GM12878 (cell line): ENCODE data around the gene INPP5D. TPM values are rescaled to one million over a fixed set of nuclear protein-coding genes. Genes with fewer than 3 reads are reported as not detected.

ENCODE experiments used
- ATF2 ChIP-seq: IDR thresholded peaks from 2 replicates; pipeline ENCODE4 v1.6.1; 2012; ENCODE audit warnings: low read length, inconsistent platforms
- ATF3 ChIP-seq: IDR thresholded peaks from 2 replicates; pipeline ENCODE4 v1.6.1; 2011; ENCODE audit warnings: low read depth, mild to moderate bottlenecking, low read length, moderate library complexity, borderline replicate concordance; ENCODE audit errors: extremely low read depth
- BACH1 ChIP-seq: fragments of 450-650 bp; IDR thresholded peaks from 2 replicates; pipeline ENCODE4 v1.6.1; 2017; ENCODE audit warnings: mild to moderate bottlenecking, borderline replicate concordance
- EED ChIP-seq: sonication (generic); IDR thresholded peaks from 2 replicates; pipeline ENCODE4 v1.6.1; 2016; ENCODE audit warnings: antibody characterized with exemption, low read depth
- KAT2A ChIP-seq: conservative IDR thresholded peaks from 2 replicates; pipeline ENCODE4 v1.6.1; 2011; ENCODE audit warnings: low read depth, low read length; ENCODE audit not compliant: control insufficient read depth
- KDM1A ChIP-seq: fragments of 200-600 bp; sonication (generic); IDR thresholded peaks from 2 replicates; pipeline ENCODE4 v1.6.1; 2016; ENCODE audit warnings: borderline replicate concordance
- MEF2B ChIP-seq: fragments of 450-650 bp; IDR thresholded peaks from 2 replicates; pipeline ENCODE4 v1.6.1; 2018; ENCODE audit warnings: mild to moderate bottlenecking, moderate library complexity; ENCODE audit not compliant: partially characterized antibody, poor library complexity, severe bottlenecking
- NR2C1 ChIP-seq: fragments of 450-650 bp; IDR thresholded peaks from 2 replicates; pipeline ENCODE4 v1.6.1; 2017; ENCODE audit warnings: antibody characterized with exemption, mild to moderate bottlenecking, moderate library complexity
- NRF1 ChIP-seq: conservative IDR thresholded peaks from 2 replicates; pipeline ENCODE4 v1.6.1; 2011; ENCODE audit warnings: mild to moderate bottlenecking, low read depth, low read length, improper control_type of control experiment
- PKNOX1 ChIP-seq: fragments of 450-650 bp; IDR thresholded peaks from 2 replicates; pipeline ENCODE4 v1.6.1; 2016; ENCODE audit warnings: mild to moderate bottlenecking
- RBBP5 ChIP-seq: fragments of 200-600 bp; sonication (generic); conservative IDR thresholded peaks from 2 replicates; pipeline ENCODE4 v1.6.1; 2016
- SIN3A ChIP-seq: IDR thresholded peaks from 2 replicates; pipeline ENCODE4 v1.6.1; 2012; ENCODE audit warnings: low read depth, low read length, improper control_type of control experiment
- SIX5 ChIP-seq: IDR thresholded peaks from 2 replicates; pipeline ENCODE4 v1.6.1; 2011; ENCODE audit warnings: mild to moderate bottlenecking, low read depth, low read length, moderate library complexity; ENCODE audit not compliant: severe bottlenecking
- SP1 ChIP-seq: IDR thresholded peaks from one replicate; pipeline ENCODE4 v1.6.1; 2011; ENCODE audit warnings: low read depth, low read length
- TCF3 ChIP-seq: IDR thresholded peaks from 2 replicates; pipeline ENCODE4 v1.6.1; 2012; ENCODE audit warnings: low read depth, mild to moderate bottlenecking, low read length, borderline replicate concordance; ENCODE audit not compliant: insufficient read depth
- ZNF207 ChIP-seq: fragments of 450-650 bp; IDR thresholded peaks from 2 replicates; pipeline ENCODE4 v1.6.1; 2014; ENCODE audit warnings: antibody characterized with exemption, mild to moderate bottlenecking, borderline replicate concordance
- ZNF24 ChIP-seq: fragments of 450-650 bp; IDR thresholded peaks from 2 replicates; pipeline ENCODE4 v1.6.1; 2017; ENCODE audit warnings: antibody characterized with exemption, mild to moderate bottlenecking
- ZNF384 ChIP-seq: IDR thresholded peaks from 2 replicates; pipeline ENCODE4 v1.6.1; 2012; ENCODE audit warnings: low read depth, mild to moderate bottlenecking, low read length, improper control_type of control experiment, borderline replicate concordance
- polyA plus RNA-seq, 11 experiments: library from polyadenylated mRNA; depleted of rRNA in 4 of 11; unstranded in 6 of 11; stranded (reverse) in 5 of 11; fragments of >200 nt; fragmentation: Nextera tagmentation in 4 of 11; fragmentation: Illumina TruSeq in 1 of 11; extraction: Ambion mirVana in 4 of 11; extraction: Trizol in 1 of 11; gene quantifications; 1 replicate in 1 of 11; 2 replicates in 10 of 11; pipeline versions ENCODE4 v1.2.1 to v1.2.3, GENCODE V29; 2011 to 2016; ENCODE audit warnings: inconsistent platforms in 2 of 11, missing spikeins in 2 of 11, low read depth in 1 of 11
- total RNA-seq, 4 experiments: library from RNA; depleted of rRNA in 3 of 4; stranded (reverse); fragments of >200 nt in 3 of 4; fragmentation: Illumina TruSeq in 1 of 4; extraction: Trizol in 1 of 4; gene quantifications; 2 replicates each; pipeline versions ENCODE4 v1.2.1 to v1.2.3, GENCODE V29; 2013 to 2021
- TF ChIP-seq, protein P1 (sequence below): fragments of 450-650 bp; IDR thresholded peaks from 2 replicates; pipeline ENCODE4 v1.6.1; 2016; ENCODE audit warnings: mild to moderate bottlenecking, moderate library complexity, borderline replicate concordance

The INPP5D gene
- total and polyA plus RNA-seq, 10 of the 15 experiments (the other 5 are each of a cell fraction or from before 2014, with no cell fraction given) = 11.8 to 139 (median 88.8) TPM

DNA sequence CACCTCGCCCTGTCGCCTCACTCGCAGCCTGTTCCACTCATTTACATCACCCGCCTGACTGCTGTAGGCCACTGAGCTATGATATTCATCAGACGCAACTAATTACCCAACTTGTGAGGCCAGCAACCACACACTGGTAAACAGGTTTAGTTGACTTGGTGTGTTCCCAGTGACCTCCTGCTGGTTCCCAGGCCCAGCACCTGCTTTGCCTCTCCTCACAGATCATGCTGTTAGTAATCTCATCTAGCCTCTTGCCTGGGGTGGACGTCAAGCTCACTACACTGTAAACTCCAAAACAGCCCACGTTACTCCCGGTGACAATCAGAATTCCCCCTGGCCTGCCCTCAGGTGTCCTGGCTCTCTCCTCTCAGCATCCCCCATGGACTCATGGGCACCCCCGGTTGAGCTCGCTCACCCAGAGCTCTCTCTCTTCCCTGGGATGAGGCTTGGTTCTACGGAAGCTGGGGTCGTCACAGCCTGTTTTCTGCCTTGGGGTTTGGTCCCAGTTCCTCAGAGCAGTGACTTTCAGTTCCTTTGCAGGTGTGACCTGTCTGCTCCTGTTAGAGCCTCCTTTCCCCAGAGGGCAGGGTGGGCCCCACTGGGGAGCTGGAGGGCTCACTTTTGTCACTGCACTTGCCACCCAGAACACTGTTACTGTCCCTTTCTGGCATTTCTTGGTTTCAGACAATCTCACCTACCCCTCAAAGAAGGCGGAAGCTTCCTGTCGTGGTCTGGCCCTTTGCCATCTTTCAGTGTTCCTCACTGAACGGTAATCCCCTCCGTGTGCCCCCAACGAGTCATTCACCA lies 40.3 kb downstream of the INPP5D start (continued):
- peak; percentile 99 for TF ChIP-seq MEF2B
- peak; percentile 89; the same call in 1 of the 2 replicates for TF ChIP-seq TCF3
- TF ChIP-seq ZNF384 = no peak
- no peak; the same call in none of the 2 replicates for TF ChIP-seq ZNF24
- peak; percentile 55 for TF ChIP-seq SP1
- 0 out of 2 replicates have a peak, but pooled peaks have one; percentile 10 for TF ChIP-seq PKNOX1
- TF ChIP-seq SIN3A = no peak
- TF ChIP-seq ZNF207 = no peak
- TF ChIP-seq SIX5 = no peak
- TF ChIP-seq NR2C1 = no peak
- TF ChIP-seq, protein P1, sequence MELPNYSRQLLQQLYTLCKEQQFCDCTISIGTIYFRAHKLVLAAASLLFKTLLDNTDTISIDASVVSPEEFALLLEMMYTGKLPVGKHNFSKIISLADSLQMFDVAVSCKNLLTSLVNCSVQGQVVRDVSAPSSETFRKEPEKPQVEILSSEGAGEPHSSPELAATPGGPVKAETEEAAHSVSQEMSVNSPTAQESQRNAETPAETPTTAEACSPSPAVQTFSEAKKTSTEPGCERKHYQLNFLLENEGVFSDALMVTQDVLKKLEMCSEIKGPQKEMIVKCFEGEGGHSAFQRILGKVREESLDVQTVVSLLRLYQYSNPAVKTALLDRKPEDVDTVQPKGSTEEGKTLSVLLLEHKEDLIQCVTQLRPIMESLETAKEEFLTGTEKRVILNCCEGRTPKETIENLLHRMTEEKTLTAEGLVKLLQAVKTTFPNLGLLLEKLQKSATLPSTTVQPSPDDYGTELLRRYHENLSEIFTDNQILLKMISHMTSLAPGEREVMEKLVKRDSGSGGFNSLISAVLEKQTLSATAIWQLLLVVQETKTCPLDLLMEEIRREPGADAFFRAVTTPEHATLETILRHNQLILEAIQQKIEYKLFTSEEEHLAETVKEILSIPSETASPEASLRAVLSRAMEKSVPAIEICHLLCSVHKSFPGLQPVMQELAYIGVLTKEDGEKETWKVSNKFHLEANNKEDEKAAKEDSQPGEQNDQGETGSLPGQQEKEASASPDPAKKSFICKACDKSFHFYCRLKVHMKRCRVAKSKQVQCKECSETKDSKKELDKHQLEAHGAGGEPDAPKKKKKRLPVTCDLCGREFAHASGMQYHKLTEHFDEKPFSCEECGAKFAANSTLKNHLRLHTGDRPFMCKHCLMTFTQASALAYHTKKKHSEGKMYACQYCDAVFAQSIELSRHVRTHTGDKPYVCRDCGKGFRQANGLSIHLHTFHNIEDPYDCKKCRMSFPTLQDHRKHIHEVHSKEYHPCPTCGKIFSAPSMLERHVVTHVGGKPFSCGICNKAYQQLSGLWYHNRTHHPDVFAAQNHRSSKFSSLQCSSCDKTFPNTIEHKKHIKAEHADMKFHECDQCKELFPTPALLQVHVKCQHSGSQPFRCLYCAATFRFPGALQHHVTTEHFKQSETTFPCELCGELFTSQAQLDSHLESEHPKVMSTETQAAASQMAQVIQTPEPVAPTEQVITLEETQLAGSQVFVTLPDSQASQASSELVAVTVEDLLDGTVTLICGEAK = no peak
- TF ChIP-seq ATF3 = no peak
- TF ChIP-seq EED = peak; percentile 98
- peak; percentile 69; the same call in 1 of the 2 replicates for TF ChIP-seq BACH1
- no peak for TF ChIP-seq KAT2A
- TF ChIP-seq RBBP5 = no peak
- TF ChIP-seq KDM1A = no peak
- no peak for TF ChIP-seq NRF1
- no peak; the same call in 1 of the 2 replicates for TF ChIP-seq ATF2
